ENCODE results near the gene SLC34A3. TPM values are rescaled to one million over a fixed set of nuclear protein-coding genes. Genes with fewer than 3 reads are reported as not detected.

SLC34A3 gene
- polyA plus RNA-seq, 1 experiment = not detected

- H3K27ac ChIP-seq (ENCODE audit: low read depth, low read length) = no peak overlapping the region
- POLR2A ChIA-PET = no interaction called here
These were observed 38.8 kb upstream of the SLC34A3 start for GRCh38 chr9:137191691-137192447.

GRCh38 chr9:137192448-137192780, 38.3 kb upstream of the SLC34A3 start:
- no peaks in the 10 kb centered on the region; the same call in 1 of the 2 replicates for H3K9me3 ChIP-seq (ENCODE audit: control insufficient read depth, insufficient read depth, low read length)
- no peak overlapping the region for H3K27ac ChIP-seq (ENCODE audit: low read depth, low read length)
- no peaks in the 10 kb centered on the region for H3K27me3 ChIP-seq (ENCODE audit: control insufficient read depth, insufficient read depth, low read length)
- H3K4me3 ChIP-seq (ENCODE audit: low read depth, low read length) = no peak overlapping the region
- TF ChIP-seq CTCF (IDR thresholded peaks at IDR 0.05; ENCODE audit: low read depth, low read length) = no peak
- ChIA-PET CTCF (interaction anchor here (0.6 to 1.3 kb wide), 2 partner anchors 44 to 68 kb away, joined by 3 to 4 read pairs; no protein-coding TSS in a partner anchor), POLR2A (interaction anchor here (0.6 to 1.1 kb wide), 2 partner anchors 48 to 402 kb away, joined by 3 read pairs; partner anchors contain the start of gene TUBB4B)
- no peak for DNase-seq (ENCODE audit: low read depth, low spot score)

More at GRCh38 chr9:137191691-137192447, 38.8 kb upstream of the SLC34A3 start:
- no peak overlapping the region for H3K4me3 ChIP-seq (ENCODE audit: low read depth, low read length)
- no peak for DNase-seq (ENCODE audit: low read depth, low spot score)
- no peaks in the 10 kb centered on the region for H3K27me3 ChIP-seq (ENCODE audit: control insufficient read depth, insufficient read depth, low read length)
- TF ChIP-seq CTCF (IDR thresholded peaks at IDR 0.05; ENCODE audit: low read depth, low read length) = no peak
- H3K9me3 ChIP-seq (ENCODE audit: control insufficient read depth, insufficient read depth, low read length) = no peaks in the 10 kb centered on the region; the same call in 1 of the 2 replicates
- CTCF ChIA-PET = interaction anchor here (1.3 kb wide), 1 partner anchor 45 kb away, joined by 4 read pairs; no protein-coding TSS in a partner anchor

- DNase-seq (ENCODE audit: low read depth, low spot score) = no peak
- Histone ChIP-seq H3K4me3 (ENCODE audit: low read depth, low read length) (no peak overlapping the region), H3K9me3 (ENCODE audit: control insufficient read depth, insufficient read depth, low read length) (no peaks in the 10 kb centered on the region; the same call in 1 of the 2 replicates), H3K27me3 (ENCODE audit: control insufficient read depth, insufficient read depth, low read length) (no peaks in the 10 kb centered on the region), H3K27ac (ENCODE audit: low read depth, low read length) (no peak overlapping the region)
- ChIA-PET POLR2A (interaction anchor here (0.6 to 1.1 kb wide), 2 partner anchors 48 to 402 kb away, joined by 3 read pairs; partner anchors contain the start of gene TUBB4B), CTCF (interaction anchor here (0.6 to 1.3 kb wide), 2 partner anchors 44 to 69 kb away, joined by 3 to 4 read pairs; no protein-coding TSS in a partner anchor)
- no peak for TF ChIP-seq CTCF (IDR thresholded peaks at IDR 0.05; ENCODE audit: low read depth, low read length)
These were observed 37.8 kb upstream of the SLC34A3 start for GRCh38 chr9:137192859-137193258.

GRCh38 chr9:137193771-137194170, 36.9 kb upstream of the SLC34A3 start:
- CTCF ChIA-PET = interaction anchor here (1.5 kb wide), 1 partner anchor 43 kb away, joined by 4 read pairs; no protein-coding TSS in a partner anchor
- TF ChIP-seq CTCF (IDR thresholded peaks at IDR 0.05; ENCODE audit: low read depth, low read length) = no peak
- H3K27me3 ChIP-seq (ENCODE audit: control insufficient read depth, insufficient read depth, low read length) = no peaks in the 10 kb centered on the region
- POLR2A ChIA-PET = no interaction called here
- no peak for DNase-seq (ENCODE audit: low read depth, low spot score)
- no peak overlapping the region for H3K4me3 ChIP-seq (ENCODE audit: low read depth, low read length)
- H3K9me3 ChIP-seq (ENCODE audit: control insufficient read depth, insufficient read depth, low read length) = no peaks in the 10 kb centered on the region; the same call in 1 of the 2 replicates
- no peak overlapping the region for H3K27ac ChIP-seq (ENCODE audit: low read depth, low read length)

- Histone ChIP-seq H3K27ac (ENCODE audit: low read depth, low read length) (no peak overlapping the region), H3K9me3 (ENCODE audit: control insufficient read depth, insufficient read depth, low read length) (no peaks in the 10 kb centered on the region; the same call in 1 of the 2 replicates), H3K4me3 (ENCODE audit: low read depth, low read length) (no peak overlapping the region), H3K27me3 (ENCODE audit: control insufficient read depth, insufficient read depth, low read length) (no peaks in the 10 kb centered on the region)
- ChIA-PET POLR2A (interaction anchor here (1.0 kb wide), 1 partner anchor 46 kb away, joined by 4 read pairs; the partner anchor contains the start of gene TUBB4B), CTCF (interaction anchor here (1.5 kb wide), 1 partner anchor 42 kb away, joined by 4 read pairs; no protein-coding TSS in a partner anchor)
- no peak for DNase-seq (ENCODE audit: low read depth, low spot score)
- no peak for TF ChIP-seq CTCF (IDR thresholded peaks at IDR 0.05; ENCODE audit: low read depth, low read length)
These were observed 36.3 kb upstream of the SLC34A3 start for GRCh38 chr9:137194388-137194787.

Measured in AG04450 (cell line).